NCI-H187 (cell line): ENCODE measurements around the gene TBXAS1.
"Not testable (repeated sequence)": the region's sequence is repeated elsewhere in the genome, so short reads cannot be mapped to it uniquely, and the experiment has no call there.

Experiments used
- DNase-seq, 2 experiments: peaks; one replicate each; lab custom pipeline; 2025; lab: John Stamatoyannopoulos, UW

TBXAS1 gene

DNA sequence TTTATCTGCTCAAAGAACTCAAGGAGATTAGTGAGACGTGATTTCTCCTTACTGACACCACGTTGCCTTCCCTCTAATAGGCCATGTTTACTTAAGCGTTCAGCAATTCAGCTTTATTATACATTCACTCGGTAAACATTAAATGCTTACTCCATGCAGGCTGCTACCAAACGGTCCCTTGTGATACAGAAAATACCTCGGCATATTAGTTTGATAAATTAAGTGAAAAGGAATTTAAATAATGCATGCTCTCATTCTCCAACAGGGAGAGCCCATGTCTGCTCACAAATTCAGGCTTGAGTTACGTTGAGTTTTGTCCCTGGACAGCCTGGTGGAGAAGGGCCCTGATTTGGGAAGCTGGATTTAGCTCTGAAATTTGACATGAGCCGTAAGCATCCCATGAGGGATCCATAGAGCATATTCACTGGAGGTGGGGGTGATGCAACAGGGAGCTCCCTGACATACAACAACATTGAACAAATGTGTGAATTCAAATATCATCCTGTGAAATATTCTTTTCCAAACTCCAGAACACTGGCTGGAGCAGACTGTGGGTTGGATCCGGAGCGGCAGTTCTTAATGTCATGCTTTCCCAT lies 86.3 kb downstream of the TBXAS1 start:
- DNase-seq: no peak

DNA sequence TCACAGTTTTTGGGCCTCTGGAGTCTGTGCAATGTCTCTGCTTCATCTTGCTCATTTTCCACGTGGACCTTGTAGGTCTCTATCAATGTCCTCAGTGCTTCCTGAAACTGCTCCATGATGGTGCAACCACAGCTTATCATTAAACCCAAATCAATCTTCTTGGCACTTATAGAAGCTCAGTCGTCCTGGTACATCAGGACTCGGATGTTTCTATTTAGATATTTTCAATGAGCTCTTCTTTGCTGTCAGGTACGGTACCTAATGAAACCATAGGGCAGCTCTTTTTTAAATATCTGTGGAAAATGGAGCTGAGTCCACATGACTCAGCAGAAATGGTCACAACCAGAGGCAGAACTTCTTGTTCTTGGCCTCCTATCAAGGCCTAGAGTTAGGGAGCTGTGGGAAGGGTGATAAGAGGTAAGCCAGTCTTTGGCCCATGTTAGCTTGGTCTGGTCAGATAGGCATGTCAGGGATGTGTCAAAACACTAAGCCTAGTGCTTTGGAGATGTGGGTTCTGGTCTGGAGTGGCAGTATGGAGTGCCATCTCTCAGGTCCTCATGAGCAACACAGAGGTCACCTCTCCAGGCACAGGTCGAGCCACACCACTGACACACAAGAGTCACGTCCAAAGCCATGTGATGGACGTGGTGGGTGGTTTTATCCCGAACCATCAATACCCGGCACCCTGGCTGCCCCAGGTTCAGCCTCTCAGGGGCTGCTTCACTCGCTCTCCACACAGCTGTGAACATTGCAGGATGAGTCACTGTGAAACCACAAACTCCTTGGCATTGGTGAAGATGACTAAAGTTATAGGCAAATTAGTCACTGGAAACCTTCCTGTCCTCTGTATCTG lies 87.0 kb downstream of the TBXAS1 start:
- no peak for DNase-seq

DNA sequence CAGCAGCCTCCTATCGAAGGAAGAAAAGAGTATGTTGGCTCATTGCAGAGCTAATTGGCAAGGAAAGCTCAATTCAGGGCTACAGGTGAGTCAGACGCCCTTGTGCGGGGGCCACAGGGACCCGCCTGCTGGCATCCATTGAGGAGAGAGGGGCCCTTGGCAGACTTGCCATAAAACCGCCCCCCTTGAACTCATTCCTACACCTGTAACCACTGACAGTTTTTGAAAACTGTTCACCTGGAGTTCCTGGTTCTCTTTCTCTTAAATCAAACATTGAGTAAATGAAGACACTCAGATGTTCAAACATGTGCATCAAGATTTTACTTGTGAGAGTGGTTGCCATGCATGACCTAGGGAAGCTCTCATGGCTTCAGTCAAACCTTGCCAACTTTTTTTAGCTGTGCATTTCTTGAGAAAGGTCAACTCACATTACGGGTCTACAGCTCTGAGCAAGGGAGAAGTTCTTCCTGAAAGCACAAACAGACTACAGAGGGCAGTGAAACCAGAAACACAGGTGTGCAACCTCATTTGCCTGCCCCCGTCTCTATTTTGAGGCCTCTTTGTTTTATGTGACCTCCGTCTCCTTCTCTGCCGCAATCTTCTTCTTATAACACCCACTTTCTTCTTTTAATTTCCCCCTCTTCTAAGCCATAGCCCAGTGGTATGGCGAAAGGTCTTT lies 87.8 kb downstream of the TBXAS1 start:
- no peak for DNase-seq

DNA sequence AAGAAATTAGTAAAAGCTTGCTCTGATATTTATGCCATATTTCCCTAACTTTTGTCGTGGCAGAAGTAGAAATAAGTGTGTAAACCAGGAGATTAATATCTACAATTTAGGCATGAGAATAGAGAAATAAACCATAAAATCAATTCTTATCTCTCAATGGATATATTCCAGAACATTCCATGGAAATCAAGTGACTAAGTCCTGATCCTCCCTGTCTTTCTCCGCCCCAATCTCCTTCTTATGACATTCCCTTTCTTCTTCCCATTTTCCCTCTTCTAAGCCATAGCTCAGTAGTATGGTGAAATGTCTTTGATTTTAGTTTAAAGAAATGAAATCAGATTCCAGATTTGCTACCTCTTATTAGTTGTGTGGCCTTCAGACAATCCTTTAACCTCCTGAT lies 88.8 kb downstream of the TBXAS1 start:
- no peak for DNase-seq

DNA sequence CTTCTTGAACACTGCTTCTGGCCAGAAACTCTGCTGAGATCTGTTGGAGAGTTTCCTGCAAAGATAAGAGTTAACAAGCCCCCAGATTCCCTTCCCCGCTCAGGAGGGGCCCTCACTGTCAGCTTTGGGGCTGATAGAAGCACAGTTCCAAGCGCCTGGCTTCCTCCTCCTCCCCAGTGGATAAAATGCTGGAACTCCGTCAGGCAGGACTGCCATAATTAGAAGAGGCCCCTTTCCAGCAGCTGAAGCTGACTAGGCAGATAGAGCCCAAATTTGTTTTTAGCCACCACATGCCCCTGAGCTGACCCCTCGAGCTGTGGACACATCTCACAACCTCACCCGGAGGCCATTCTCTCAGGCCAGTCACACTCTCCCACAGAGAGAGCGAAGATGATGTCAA lies 89.4 kb downstream of the TBXAS1 start:
- DNase-seq: no peak

DNA sequence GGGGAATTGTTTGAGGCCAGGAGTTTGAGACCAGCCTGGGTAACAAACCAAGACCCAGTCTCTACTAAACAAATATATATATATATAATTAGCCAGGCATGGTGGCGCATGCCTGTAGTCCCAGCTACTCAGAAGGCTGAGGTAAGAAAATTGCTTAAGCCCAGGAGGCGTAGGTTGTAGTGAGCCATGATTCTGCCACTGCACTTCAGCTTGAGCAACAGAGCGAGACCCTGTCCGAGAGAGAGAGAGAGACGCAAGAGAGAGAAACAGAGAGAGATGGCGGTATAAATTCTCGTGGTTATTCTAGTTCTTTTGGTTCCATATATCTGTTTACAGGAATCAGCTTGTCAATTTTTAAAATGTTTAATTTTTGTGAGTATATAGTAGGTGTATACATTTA lies 94.0 kb downstream of the TBXAS1 start:
- no peak for DNase-seq

DNA sequence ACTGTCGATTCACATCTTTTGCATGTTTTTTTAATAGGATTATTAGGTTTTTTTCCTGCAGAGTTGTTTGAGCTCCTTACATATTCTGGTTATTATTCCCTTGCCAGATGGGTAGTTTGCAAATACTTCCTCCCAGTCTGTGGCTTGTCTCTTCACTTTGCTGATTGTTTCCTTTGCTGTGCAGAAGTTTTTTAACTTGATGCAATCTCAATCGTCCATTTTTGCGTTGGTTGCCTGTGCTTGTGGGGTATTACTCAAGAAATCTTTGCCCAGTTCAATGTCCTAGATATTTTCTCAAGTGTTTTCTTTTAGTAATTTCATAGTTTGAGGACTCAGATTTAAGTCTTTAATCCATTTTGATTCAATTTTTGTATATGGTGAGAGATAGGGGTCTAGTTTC lies 95.4 kb downstream of the TBXAS1 start:
- no peak for DNase-seq

DNA sequence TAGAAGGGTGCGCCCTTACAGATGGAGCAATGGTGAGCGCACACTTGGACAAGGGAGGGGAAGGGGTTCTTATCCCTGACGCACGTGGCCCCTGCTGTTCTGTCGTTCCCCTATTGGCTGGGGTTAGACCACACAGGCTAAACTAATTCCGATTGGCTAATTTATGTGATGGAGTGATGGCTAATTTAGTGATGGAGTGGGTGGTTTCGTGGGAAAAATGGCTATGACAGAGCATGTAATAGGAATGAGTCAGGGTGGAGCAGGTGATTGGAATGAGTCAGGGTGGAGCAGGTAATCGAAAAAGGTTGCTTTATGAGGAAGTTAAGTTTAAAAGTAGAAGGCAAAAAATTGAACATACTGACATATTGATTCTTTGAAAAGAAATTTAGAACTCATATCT lies 100.2 kb downstream of the TBXAS1 start:
- DNase-seq: not testable (repeated sequence)

DNA sequence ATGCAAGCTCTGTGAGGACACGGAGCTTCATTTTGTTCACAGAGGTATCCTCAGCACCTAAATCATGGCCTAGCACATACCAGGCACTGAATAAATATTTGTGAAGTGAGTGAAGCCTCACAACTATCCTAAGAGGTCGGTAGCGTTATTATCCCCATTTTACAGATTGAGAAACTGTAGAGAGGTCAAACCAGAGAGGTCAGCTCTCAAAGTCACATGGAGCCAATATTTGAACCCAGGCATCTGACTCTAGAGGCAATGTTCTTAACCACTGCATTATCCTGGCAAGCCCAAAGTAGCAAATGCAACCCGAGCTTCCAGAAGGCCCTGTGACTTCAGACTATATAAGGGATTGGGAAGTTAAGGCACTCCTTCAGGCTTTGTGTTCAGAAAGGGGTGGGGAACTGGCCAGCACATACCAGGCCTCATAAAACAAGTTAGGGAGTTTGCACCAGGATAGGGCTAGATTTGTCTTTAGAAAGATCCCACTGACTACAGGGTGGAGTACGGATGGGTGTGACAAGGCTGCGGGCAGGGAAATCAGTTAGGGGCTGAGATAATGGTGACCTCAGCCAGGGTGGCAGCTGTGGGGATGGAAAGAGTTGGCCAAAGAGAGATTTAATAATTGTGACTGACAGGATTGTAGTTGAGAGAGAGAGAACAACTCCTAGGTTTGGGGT lies 101.4 kb downstream of the TBXAS1 start:
- no peak for DNase-seq

DNA sequence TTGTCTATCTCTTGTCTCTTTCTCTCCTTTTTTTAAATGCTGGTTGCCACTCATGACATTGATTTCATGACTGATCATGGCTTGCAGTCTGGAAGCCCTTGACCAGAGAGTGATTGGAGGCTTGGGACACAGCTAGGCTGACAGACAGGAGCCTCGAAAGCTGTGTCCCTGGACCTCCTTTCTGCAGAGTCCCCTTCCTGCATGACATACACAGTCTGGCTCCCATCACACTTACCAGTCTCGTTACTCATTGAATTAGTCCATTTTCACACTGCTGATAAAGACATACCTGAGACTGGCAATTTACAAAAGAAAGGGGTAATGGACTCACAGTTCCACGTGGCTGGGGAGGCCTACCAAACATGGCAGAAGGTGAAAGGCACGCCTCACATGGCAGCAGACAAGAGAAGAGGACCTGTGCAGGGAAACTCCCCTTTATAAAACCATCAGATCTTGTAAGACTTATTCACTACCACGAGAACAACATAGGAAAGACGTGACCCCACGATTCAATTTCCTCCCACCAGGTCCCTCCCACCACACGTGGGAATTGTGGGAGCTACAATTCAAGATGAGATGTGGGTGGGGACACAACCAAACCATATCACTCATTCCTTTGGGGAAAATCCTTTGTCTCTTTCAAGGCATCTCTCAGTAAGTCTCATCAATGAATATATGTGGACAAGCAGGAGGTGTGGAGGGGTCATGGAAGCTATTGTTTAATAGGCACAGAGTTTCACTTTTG lies 102.3 kb downstream of the TBXAS1 start:
- no peak for DNase-seq

DNA sequence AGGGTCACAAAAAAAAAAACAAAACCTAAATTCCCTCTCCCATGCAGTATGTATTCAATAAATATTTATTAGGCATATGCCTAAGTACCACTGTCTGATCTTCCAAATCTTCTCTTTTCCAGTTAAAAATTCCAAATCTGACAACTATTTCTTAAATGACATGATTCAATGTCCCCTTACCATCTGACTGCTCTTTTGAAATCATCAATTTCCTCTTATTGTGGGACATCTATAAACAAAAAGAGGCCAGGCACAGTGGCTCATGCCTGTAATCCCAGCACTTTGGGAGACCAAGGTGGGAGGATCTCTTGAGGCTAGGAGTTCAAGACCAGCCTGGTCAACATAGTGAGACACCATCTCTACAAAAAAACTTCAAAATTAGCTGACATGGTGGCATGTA lies 103.5 kb downstream of the TBXAS1 start:
- no peak for DNase-seq

DNA sequence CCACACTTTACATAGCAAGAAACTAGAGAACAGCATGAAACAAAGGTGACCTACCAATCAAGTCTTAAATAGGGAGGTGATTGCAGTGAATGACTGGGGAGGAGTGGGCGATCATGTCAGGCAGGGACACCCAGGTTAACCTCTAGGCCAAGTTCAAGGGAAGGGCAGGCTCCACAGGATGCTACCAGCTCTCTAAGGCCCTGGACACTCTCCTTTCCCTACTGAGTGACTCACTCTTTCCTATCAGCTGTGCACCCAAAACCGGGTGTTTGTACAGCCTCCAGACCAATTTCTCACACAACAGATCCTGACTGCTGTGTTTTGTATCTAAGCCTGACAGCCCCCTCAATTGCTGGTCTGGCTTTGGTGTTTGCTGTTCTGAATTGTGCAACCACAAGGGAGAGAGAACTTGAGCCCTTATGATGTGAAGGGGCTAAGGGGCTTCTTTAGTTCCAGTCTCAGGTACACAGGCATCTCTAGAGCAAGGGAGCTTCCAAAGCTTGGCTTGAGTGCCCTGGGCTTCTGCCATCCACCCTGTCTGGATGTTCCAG lies 107.8 kb downstream of the TBXAS1 start:
- DNase-seq: no peak

DNA sequence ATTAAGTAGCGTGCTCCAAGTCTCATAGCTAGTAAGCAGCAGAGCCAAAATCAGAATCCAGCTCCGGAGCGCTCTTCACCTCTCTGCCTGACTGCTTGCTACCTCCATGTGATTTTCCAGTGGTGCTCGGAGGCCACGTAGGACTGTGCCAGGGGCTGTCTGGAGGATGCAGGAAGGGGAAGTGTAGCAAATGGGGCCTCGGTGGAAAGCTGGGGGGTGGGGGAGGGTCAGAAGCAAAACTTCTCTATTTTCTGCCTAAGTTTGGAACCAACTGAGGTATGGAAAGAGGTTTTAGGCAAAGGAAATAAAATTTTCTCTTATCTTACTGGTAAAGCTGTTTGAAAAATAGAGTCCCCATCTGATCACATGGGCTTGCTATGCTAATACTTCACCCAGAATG lies 108.7 kb downstream of the TBXAS1 start:
- no peak for DNase-seq

DNA sequence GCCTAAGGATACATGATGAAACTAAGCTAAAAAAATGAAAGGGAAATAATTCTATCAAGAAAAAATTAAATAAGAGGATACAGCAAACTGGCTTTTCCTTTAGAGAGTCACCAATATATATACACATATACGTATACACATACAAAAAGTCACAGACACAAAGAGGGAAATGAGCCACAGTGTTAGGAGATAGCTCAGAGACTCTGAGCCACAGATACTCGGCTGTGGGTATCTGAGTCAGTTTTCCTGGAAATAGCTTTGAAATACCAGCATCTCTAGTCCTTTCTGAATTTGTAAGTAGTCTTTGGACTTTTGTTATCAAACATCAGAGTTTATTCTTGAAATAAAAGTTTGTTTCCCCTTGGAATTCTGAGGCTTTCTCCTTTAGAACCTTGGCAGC lies 111.8 kb downstream of the TBXAS1 start:
- no peak for DNase-seq

DNA sequence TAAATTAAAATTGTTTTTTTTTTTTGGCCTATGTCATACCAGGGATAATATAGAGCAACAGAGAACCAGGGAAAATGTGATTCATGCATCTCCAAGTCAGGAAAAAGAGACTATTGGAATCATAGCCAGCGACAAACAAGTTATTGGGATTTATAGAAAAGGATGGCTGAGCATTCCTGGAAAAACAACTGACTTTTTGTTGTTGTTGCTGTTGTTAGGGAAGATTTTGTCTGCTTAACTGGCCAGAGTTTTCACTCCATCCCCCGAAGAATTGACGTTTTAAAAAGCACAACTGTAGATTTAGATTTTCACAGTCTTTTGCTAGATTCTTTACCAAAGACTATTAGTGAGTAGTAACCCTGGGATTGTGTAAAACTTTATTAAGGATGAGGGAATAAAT lies 112.4 kb downstream of the TBXAS1 start:
- DNase-seq: no peak

DNA sequence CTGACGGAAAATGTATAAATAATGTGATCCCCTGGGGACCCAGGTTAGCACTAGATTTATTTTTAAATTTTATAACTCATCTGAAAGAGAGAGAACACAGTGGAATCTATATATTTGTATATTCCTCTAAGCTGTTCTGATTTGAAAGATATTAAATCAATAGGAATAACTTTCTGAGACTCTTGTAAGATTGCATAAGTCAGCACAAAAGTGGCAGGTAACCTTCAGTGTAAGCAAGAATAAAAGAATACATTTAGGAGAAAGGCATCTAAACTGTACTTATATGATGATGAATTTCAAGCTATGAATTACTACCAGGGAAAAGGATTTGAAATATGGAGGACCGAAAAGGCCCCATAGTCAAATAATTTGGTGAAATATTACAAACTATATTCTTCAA lies 112.8 kb downstream of the TBXAS1 start:
- DNase-seq: no peak

DNA sequence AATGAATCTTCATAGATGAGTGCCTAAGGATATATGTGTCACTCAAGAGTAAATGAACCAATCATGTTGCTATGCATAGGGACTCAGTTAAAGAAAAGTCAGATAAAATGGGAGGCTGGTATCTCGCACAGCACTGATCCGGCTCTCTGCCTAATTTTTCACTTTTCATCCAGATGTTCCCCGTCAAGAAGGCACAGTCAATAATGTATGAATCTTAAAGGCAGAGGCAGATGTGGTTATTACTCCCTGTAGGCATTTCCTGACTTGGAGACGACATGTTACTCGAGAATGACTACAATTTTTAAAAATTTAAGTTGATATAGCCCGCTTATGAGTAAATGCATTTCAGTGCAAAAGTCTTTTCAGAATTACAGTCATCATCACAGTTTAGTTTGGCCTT lies 113.6 kb downstream of the TBXAS1 start:
- DNase-seq: no peak

DNA sequence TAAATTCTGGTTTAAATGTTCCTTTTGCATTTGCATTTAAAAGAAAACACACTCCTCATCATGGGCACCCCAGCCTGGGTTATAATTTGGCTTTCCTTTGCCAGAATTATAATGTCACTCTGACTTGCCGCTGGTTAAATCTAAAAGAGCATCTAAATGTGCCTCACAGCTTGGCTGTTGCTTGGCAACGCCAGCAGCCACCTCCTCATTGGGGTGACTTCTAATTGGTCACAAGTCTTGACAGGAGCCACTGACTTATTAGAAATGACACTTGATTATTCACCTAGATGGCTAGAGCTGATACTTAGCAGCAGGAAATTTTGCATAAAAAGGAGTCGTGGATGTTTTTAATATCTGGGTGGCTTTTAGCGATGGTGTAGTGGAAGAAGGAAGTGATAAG lies 114.3 kb downstream of the TBXAS1 start:
- no peak for DNase-seq

DNA sequence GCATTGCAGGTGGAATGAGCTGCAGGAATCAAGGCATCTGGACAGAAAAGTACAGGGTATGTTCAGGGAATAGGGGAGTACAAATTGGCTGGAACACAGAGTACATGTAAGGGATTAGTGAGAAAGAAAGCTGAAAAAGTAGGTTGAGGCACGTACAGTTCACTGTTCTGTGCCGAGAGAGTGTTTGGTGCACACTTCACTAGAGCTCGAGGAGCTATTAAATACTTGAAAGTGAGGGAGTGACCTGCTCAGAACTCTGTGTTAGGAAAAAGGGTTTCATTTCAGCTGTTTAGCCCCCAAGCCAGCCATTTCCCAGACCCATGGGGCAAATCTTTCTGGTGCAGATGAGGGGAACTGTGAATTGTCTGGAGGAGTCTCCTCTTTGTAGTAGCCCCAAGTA lies 115.2 kb downstream of the TBXAS1 start:
- DNase-seq: no peak

DNA sequence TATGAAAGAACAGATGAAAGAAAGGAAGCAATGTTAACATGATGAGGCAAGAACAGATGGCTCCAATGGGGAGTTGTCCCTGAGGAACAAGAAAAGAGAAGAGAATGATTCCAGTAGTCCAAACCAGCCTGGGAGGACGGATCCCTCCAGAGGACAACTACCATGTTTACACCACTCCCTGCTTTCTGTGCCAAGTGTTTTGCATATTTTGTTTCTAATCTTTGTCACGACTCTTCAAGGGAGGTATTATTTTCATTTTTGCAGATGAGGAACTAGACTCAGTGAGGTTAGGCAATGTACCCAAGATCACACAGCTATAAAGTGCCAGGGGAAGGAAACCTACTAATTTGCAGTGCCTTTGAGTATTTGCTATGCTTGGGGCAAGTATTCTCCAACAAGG lies 117.5 kb downstream of the TBXAS1 start:
- no peak for DNase-seq

DNA sequence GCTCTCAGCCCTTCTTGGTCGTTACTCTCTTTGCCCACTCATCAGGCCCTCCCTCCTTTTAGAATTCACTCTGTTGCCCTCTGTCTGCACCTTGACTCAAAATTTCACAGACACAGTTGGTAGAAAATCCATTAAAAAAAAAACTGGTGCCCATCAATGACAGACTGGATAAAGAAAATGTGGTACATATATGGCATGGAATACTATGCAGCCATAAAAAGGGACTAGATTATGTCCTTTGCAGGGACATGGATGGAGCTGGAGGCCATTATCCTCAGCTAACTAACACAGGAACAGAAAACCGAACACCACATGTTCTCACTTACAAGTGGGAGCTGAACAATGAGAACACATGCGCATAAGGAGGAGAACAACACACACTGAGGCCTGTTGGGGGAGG lies 118.0 kb downstream of the TBXAS1 start:
- no peak for DNase-seq

DNA sequence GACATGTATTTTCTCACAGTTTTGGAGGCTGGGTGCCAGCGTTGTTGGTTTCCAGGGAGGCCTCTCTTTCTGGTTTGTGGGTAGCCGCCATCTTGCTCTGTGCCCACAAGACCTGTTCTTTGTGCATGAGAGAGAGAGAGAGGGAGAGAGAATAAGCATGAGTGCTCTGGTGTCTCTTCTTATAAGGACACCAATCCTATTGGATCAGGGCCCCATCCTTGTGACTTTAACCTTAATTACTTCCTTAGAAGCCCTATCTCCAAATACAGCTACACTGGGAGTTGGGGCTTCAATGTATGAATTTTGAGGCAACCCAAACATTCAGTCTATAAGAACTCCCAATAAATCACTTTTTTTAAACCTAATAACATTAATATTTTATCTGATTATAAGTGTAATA lies 119.1 kb downstream of the TBXAS1 start:
- DNase-seq: no peak
